HG03571 (cell line): ENCODE results near the gene RNF166.
A peak's percentile ranks its signal among the peaks of the same experiment; 100 is the strongest.

ENCODE experiments used
- ATAC-seq: cut with Tn5 transposase; IDR thresholded peaks from one replicate; pipeline ENCODE4 v1.9.1; 2021; ENCODE audit not compliant: unreplicated experiment

RNF166 gene

DNA sequence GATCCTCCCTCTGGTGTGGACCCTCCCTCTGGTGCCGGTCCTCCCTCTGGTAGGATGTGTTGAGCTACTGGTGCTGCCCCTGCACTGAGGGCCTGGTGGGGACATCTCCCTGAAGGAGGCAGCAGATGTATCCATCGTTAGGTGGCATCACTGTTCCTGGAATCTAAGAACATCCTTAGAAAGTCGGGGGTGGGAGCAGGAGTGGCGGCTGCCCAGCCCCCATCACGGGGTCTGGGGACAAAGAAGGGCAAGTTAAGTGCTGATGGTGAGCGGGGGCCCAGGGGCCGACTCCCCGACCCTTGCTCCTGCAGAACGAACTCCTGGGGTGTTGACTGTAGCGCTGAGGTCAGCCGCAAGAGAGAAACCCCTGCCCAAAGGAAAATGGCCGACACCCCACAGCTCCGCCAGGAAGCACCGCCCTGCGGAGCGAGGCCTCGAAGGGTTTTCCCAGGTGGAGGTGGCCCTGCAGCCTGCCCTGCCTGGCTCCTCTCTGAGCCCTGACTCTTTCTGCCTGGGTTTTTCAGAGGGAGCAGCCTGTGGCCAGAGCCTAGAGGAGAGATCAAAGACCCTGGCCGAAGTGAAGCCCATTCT, 5.6 kb upstream of the RNF166 start:
- ATAC-seq = no peak

- no peak for ATAC-seq
These were observed 4.3 kb upstream of the RNF166 start for GRCh38 chr16:88710556-88710955.

DNA sequence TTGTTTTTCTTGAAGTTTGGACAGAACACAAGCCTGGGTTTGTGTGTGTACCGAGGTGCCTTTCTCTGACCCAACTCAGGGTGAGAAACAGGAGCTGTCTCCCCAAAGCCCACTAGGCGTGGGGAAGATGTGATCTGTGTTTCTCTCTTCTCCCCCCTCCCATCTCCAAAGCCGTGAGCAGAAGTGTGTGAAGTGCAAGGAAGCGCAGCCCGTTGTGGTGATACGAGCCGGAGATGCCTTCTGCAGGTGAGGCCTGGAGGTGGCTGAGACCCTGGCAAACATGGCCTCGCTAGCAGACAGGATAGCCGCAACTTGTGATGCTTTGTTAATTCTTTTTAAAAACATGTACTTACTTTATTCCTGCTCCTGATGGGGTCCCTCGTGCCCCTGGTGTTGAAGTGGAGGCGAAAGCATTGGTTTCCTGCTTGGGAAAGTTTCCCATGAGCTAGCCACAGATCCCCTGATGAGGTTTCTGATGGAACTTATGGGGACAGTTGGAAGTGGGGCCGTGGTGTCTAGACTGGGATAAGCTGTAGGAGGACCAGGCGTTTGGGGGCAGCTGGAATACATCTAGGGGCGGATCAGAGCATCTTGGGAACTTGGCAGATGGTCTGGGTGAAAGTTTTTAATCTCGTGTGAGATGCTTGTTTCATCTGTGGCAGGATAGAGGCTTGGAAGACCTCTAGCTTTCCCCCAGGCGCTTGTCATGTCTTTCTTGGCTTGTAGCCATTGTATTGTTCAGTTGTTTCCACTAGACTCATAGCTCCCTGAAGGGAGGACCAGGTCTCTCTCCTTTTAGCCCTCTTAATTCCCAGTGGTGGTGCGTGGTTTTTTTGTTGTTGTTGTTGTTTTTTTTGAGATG, 988 bp upstream of the RNF166 start:
- ATAC-seq = no peak

DNA sequence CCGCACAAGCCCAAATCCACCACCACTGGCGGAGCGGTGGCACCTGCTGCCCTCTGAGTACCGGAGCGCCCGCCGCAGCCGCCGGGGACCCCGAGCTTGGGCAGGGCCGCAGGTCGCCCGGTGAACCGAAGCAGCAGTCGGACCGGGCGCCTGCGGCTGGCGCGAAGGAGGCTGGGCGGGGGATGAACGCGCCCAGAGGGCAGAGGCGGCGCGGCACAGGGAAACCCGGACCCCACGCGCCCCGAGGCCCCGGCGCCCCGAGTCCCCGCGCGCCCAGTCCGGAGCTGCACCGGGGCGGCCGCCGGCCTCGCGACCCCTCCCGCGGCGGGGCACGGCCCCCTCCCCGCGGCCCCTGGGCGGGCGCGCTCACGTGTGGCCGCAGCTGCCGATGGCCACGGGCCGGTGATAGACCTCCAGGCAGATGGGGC, 393 bp downstream of the RNF166 start:
- ATAC-seq = peak; percentile 13

GRCh38 chr16:88705076-88705684, 1.0 kb downstream of the RNF166 start:
- no peak for ATAC-seq

DNA sequence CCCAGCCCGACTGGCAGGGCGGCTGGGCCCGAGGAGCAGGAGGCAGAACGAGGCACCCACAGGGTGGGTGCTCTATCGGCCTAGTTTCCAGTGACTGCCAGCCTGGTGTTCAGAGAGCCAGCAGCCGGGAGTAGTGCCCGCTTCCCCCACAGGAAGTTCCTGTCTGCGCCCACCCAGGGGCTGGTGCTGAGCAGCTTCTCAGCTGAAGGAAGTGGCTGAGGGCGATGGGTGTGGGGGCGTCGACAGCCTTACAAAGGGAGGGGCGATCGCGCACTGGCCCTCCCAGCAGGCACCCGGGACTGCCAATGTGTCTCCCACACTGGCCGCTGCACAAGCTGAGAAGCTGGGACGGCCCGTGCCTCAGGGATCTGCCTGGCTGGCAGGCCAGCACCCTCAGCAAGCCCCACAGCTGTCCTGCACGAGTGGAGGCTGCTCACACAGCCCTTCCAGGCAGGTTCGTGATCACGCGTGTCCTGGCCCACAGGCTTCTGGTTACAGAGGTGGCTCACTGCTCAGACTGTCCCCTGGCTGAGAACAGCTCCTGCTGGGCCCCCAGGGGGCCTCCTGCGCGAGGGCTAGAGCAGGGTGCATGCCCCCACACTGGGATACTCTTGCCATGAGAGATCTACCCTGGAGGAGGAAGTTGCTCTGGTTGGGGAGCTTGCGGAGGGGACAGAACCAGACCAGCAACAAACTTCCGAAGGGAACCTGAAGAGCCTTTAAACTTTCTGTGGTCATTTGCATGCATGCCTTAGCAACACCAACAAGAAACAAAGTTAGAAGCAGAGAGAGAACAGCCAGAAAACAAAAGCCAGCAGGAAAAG, 2.5 kb downstream of the RNF166 start:
- ATAC-seq = no peak

DNA sequence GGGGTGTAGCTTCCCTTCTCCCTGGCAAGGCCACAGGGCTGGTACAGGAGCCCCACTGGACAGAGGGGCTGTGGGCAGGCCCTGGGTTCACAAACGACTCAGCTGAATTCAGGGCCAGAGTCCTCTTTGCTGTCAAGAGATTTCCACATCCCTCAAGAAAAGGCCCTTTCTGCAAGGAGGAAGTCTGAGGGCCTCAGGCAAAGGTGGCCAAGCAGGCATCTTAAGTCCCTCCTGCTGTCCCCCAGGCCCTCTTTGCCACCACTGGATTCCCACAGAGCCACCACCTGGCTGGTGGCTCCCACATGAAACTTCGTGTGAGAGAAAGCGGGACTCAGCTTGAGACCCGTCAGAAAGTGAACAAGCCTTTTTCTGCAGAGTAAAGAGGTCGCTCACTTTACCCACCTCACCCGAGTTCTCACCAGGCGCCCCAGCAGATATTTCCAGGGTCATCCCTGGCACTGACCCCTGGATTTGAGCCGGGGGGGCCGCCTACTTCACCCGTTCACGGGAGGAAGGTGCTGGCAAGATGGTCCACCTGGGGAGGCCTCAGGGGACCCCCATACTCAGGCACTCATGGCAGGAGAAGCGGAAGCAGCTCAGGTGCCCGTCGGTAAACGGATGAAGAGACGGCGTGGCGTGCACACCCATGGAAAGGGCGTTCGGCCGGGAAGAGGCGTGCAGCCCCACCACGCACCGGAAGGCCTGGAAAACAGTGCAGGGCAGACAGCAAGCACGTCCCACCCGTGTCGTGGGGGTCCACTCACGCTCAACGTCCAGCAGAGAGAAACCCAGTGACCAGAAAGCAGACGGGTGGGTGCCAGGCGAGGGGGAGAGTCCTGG, 3.6 kb downstream of the RNF166 start:
- no peak for ATAC-seq

DNA sequence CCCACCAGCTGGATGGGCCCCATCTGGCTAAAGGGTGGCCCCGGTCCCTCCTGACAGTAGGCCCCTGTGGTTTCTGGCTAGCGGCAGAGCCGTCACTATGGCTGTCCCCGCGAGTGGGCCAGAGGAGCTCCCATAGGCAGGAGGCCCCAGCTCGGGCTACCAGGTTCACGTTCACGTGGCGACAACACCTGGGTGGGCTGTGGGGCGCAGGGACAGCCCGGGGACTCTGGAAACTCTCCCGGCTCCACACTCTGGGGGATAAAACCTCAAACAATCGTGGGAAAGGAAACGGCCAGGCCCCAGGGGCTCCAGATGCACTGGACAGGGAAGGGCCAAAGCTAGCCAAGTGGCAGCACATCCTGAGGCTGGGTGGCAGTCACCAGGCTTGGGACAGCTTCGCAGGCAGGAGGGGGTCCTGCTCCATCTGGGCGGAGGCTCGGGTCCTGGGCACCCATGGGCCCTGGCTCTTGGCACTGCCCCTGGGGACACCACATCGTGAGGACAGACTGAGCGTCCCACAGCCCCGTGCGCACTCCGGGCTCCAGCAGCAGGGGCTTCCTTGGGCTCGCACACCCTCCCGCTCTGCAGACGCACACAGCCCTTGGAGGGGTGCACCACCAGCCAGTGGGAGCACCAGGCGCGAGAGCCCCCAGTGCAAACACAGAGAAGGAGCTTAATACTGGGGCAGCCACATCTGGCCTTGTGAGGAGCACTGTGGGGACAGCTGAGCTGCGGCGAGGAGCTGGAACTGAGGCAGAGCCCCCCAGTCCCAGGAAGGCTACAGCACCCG, 4.4 kb downstream of the RNF166 start:
- no peak for ATAC-seq

DNA sequence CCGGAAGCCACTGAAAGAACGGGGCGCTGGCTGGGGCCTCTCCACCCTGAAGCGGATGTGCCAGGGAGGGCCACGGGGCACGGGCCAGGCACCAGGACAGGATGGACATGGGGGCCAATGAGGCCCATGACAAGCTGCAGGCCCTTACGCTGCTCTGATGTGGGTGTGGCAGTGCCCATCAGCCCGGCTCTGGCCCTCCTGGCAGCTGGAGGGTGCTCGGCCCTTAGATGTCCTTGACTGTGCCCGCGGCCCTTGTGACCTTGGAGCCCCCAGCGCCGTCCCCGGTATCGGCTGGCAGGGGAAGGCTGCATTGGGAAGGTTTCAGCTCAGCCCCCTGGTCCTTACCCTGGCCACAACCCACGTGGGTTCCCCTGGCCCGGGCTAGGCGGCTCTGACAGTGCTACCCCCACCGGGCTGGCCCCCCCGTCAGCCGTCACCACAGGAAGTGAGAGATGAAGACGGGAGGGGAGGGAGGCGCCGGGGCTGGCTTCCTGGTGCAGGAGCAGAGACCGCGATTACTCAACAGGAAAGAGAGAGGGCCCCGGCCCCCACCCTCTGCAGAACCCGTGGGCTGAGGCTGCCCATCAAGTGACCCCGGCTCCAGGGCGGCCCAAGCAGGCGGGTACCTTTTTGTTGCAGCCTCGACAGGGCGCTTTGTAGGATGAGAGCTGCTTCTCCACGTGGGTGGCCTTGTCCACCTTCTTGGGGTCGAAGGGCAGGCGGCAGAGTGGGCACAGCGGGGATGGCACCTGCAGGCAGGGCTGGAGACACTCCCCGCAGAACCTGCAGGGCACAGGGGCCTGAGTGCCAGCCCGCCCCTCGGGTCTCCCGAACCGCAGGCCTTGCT, 5.3 kb downstream of the RNF166 start:
- ATAC-seq = peak; percentile 70

DNA sequence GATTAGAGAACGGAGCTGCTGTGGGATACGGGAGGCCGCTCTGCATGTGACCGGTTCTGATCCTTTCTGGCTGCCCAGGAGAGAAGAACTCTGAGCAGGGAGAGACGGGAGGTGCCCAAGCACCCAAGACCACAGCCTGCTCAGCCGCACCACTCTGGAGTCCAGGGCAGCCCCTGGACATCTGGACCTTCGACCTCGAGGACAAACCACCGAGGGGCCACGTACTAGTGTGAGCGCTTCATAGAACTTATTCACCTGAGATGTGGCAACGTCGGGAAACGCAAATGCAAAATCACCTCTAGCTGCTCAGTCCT, 5.9 kb downstream of the RNF166 start:
- no peak for ATAC-seq

DNA sequence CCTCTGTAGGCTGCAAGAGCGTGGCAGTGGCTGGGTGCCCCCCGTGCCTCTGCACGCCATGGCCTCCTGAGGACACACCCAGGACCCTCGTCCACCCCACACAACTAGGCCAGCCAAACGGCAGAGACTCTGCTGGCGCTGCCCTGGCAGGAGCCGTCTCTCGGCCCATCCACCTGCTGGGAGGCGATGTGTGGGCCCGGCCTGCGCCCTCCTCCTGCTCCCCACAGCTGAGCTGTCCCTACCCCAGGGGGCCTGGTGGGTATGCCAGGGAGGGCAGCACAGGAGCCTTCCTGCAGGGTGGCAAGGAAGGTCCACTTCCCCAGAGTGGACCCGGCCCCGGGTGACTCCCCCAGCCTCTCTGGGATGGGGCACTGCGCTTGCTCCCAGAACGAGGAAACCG, 7.0 kb downstream of the RNF166 start:
- no peak for ATAC-seq

- ATAC-seq = no peak
These were observed 7.6 kb downstream of the RNF166 start for GRCh38 chr16:88698646-88699045.

- ATAC-seq = no peak
These were observed 8.2 kb downstream of the RNF166 start for GRCh38 chr16:88697831-88698615.

DNA sequence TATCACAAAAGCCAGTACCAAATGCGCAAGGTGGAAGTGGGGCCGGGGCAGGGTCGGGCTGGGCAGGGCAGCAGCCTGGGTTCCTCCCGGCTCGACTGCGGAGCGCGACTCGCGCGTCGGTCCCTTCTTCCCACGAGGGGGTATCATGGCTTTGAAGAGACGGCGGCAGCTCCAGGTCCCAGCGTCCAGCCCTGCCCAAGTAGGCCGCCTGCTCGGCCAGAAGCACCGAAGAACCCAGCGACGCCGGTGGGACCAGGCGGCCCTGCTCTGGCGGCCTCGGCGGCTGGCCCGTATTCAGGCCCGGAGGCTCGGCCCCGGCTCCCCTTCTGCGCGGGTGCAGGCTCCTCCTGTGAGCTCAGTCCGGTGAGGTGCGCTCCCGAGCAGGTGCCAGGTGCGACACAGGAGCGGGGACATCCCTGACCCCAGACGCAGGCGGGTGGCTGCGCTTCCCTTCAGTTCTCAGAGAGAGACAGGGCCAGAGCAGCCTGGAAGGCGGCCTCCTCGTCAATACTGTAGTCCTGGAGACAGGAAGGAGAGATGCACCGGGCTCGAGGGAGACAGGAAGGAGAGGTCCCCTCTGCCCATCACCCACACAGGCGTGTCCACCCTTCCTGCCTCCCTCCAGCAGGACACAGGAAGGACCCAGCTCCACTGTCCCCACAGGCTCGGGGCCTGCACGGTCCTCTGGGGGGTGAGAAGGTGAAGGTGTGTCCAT, 8.9 kb downstream of the RNF166 start:
- no peak for ATAC-seq

DNA sequence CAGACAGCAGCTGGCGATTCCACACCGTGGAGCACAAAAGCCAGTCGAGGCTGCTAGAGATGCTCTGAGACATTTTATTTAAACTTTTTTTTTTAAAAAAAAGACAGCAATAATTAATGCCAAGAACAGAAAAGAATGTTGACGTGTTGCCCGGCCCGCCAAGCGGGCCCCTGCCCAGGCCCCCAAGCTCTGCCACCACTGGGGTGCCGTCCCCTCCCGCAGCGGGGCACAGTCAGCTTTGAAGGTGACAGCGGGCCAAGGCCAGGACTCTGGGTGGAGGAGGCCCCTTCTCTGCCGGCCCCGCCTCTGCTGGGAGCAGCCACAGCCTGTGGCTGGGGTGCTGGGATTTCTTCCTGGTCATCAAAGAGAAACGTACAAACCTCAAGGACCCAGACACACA, 9.8 kb downstream of the RNF166 start:
- no peak for ATAC-seq

DNA sequence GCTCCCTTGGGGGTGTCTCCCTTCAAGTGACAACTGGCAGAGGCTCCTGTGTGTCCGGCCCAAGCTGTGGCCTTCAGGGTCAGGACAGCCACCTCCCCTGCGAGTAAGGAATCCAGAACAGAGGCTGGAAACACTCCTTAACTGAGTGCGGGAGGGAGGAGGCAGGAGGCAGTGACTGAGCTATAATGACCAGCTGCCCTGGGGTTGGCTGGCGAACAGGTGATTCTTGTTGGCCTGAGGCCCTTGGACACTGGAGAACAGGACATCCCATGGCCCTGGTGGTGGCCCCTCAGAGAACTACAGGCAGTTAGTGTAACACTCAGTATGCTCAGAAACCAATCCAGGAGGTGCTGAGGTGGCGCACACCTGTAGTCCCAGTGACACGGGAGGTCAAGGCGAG, 10.5 kb downstream of the RNF166 start:
- ATAC-seq = no peak

DNA sequence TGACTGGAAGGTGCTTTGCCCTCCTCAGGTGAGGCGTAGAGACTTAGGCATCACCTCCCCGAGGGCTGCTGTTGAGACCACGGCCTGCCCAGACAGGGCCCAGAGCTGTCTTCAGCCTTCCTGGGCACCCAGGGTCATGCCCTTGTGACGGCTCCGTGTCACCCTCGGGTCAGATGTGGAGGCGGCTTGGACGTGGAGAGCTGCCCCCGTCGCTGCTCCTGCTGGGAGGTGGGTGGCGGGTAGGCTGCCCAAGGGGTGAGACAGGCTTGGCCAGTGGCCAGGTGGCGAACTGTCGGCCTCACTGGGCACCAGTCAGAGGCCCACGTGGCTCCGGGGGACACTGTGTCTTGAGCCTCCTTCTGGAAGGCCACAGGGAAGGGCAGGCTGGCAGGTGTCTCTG, 11.0 kb downstream of the RNF166 start:
- ATAC-seq = no peak
